OCI-LY1 (cell line): Measurements from ENCODE around the gene STMND1.

Experiments used
- H2AFZ ChIP-seq: fragments of 200-600 bp; sonication (generic), shearing (Covaris generic); 2 replicates; pipeline ENCODE4 v1.6.0; 2014; ENCODE audit warnings: antibody characterized with exemption, mild to moderate bottlenecking, low read length
- H3F3A ChIP-seq: fragments of 200-600 bp; sonication (generic), shearing (Covaris generic); 2 replicates; pipeline ENCODE4 v1.6.0; 2014; ENCODE audit warnings: mild to moderate bottlenecking, antibody characterized with exemption, low read length, moderate library complexity; ENCODE audit not compliant: insufficient read depth
- H3K27ac ChIP-seq: fragments of 200-600 bp; sonication (generic); 2 replicates; pipeline ENCODE4 v1.5.1; 2014; ENCODE audit warnings: low read length, mixed run types, mild to moderate bottlenecking, low read depth; ENCODE audit not compliant: poor library complexity, severe bottlenecking
- H3K27me3 ChIP-seq: fragments of 200-600 bp; sonication (generic); 2 replicates; pipeline ENCODE4 v1.6.0; 2014; ENCODE audit warnings: antibody characterized with exemption, mild to moderate bottlenecking, low read length, moderate library complexity; ENCODE audit not compliant: insufficient read depth
- H3K36me3 ChIP-seq: fragments of 200-600 bp; sonication (generic); 2 replicates; pipeline ENCODE4 v1.6.1; 2014; ENCODE audit warnings: mild to moderate bottlenecking, antibody characterized with exemption, low read length, moderate library complexity, mixed read lengths; ENCODE audit not compliant: insufficient read depth
- H3K4me1 ChIP-seq: fragments of 200-600 bp; sonication (generic); 2 replicates; pipeline ENCODE4 v1.5.1; 2014; ENCODE audit warnings: mild to moderate bottlenecking, low read length, moderate library complexity; ENCODE audit not compliant: insufficient read depth, severe bottlenecking
- H3K4me2 ChIP-seq: fragments of 200-600 bp; sonication (generic), shearing (Covaris generic); 2 replicates; pipeline ENCODE4 v1.6.1; 2014; ENCODE audit warnings: low read length
- H3K4me3 ChIP-seq: fragments of 200-600 bp; sonication (generic); 2 replicates; pipeline ENCODE4 v1.5.1; 2014; ENCODE audit warnings: low read length, low read depth, mild to moderate bottlenecking, mixed read lengths; ENCODE audit not compliant: poor library complexity, severe bottlenecking
- H3K79me2 ChIP-seq: fragments of 200-600 bp; shearing (Covaris generic); 2 replicates; pipeline ENCODE4 v1.6.1; 2016; ENCODE audit warnings: mixed run types, low read length, mixed read lengths; ENCODE audit not compliant: insufficient read depth
- H3K9ac ChIP-seq: fragments of 200-600 bp; sonication (generic), shearing (Covaris generic); 2 replicates; pipeline ENCODE4 v1.6.1; 2014; ENCODE audit warnings: mild to moderate bottlenecking, low read length, mixed read lengths
- H3K9me2 ChIP-seq: fragments of 200-600 bp; sonication (generic), shearing (Covaris generic); 2 replicates; pipeline ENCODE4 v1.6.1; 2014; ENCODE audit warnings: low read depth, mild to moderate bottlenecking, low read length, mixed read lengths
- H3K9me3 ChIP-seq: fragments of 200-600 bp; shearing (Covaris generic); 2 replicates; pipeline ENCODE4 v1.6.1; 2014; ENCODE audit warnings: low read length, mixed read lengths
- H4K20me1 ChIP-seq: fragments of 200-600 bp; sonication (generic), shearing (Covaris generic); 2 replicates; pipeline ENCODE4 v1.6.0; 2016; ENCODE audit warnings: mild to moderate bottlenecking, low read length; ENCODE audit not compliant: insufficient read depth
- EZH2 ChIP-seq: fragments of 200-600 bp; sonication (generic), shearing (Covaris generic); IDR thresholded peaks from 2 replicates; pipeline ENCODE4 v1.8.0; 2017; ENCODE audit warnings: borderline replicate concordance, mixed run types, mild to moderate bottlenecking, antibody characterized with exemption, low read length, moderate library complexity, mixed read lengths
- TF ChIP-seq, protein P1 (sequence below): fragments of 200-600 bp; sonication (generic), shearing (Covaris generic); IDR thresholded peaks from 2 replicates; pipeline ENCODE4 v1.5.1; 2017; ENCODE audit warnings: mild to moderate bottlenecking, antibody characterized with exemption, low read length, moderate library complexity, mixed read lengths

STMND1 gene

DNA sequence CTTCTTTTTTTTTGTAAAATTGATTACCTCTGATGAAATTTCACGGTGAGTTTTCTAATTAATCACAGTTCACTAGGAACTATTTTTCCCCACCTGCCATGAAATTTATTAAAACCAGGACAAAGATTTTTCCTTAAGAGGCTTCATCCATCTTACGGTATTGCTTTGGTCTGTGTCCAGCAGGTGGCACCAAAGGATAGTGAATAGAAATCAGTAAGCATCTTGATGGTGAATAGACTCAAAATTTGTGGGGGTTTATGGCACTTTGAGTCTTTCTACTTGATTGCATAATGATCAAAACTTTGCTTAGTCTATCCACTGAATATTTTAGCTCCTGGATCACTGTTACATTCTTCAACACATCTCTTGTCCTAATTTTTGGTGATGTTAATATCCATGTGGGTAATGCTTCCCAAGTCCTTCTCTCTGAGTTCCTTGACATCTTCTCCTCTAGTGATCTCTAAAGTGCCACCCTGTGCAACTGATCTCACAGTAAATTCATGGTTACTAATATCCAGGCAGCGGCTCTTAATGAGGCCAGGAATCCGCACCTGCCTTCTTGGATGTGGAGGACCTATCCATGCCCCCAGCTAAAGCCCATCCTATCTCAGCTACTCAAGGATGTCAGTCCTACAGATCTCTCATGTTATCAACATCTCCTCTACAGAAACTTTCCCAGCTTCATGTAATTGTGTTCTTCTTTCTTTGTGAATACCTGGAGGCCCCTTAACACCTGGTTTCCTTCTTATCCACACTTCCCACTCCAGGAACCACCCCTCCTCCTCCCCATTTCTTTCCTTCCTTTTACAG is 54.5 kb downstream of the STMND1 start:
- H3K79me2 ChIP-seq = no peaks in the 10 kb centered on the region
- no peaks in the 10 kb centered on the region for H3K27me3 ChIP-seq
- no peaks in the 10 kb centered on the region for H3F3A ChIP-seq
- no peak overlapping the region for H3K4me3 ChIP-seq
- H3K4me1 ChIP-seq = no peaks in the 10 kb centered on the region
- no peak overlapping the region for H3K27ac ChIP-seq
- TF ChIP-seq, protein P1, sequence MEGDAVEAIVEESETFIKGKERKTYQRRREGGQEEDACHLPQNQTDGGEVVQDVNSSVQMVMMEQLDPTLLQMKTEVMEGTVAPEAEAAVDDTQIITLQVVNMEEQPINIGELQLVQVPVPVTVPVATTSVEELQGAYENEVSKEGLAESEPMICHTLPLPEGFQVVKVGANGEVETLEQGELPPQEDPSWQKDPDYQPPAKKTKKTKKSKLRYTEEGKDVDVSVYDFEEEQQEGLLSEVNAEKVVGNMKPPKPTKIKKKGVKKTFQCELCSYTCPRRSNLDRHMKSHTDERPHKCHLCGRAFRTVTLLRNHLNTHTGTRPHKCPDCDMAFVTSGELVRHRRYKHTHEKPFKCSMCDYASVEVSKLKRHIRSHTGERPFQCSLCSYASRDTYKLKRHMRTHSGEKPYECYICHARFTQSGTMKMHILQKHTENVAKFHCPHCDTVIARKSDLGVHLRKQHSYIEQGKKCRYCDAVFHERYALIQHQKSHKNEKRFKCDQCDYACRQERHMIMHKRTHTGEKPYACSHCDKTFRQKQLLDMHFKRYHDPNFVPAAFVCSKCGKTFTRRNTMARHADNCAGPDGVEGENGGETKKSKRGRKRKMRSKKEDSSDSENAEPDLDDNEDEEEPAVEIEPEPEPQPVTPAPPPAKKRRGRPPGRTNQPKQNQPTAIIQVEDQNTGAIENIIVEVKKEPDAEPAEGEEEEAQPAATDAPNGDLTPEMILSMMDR = peak; percentile 83
- TF ChIP-seq EZH2 = no peak
- no peak overlapping the region for H3K4me2 ChIP-seq
- H3K36me3 ChIP-seq = no peaks in the 10 kb centered on the region
- H3K9me3 ChIP-seq = no peaks in the 10 kb centered on the region; the same call in 1 of the 2 replicates
- no peaks in the 10 kb centered on the region for H4K20me1 ChIP-seq
- H3K9me2 ChIP-seq = no peaks in the 10 kb centered on the region
- no peak overlapping the region for H2AFZ ChIP-seq
- H3K9ac ChIP-seq = no peak overlapping the region

DNA sequence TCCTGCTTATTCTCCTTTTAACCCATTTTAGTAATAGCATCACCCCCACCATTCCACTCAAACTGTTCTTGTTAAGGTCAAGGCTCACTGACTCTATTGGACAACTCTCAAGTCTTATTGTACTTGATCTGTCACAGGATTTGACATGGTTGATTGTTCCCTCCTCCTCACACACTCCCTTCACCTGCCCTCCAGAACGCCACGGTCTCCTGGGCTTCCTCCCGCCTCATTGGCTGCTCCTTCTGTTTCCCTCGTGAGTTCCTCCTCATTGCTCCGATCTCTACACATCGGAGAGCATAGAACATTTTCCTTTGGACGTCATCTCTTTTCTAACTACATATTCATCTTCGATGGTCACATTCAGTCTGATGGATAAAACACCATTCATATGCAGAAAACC is 55.1 kb downstream of the STMND1 start:
- Histone ChIP-seq H3K4me2 (no peak overlapping the region), H3K79me2 (no peaks in the 10 kb centered on the region), H3K27me3 (no peaks in the 10 kb centered on the region), H4K20me1 (no peaks in the 10 kb centered on the region), H3K36me3 (no peaks in the 10 kb centered on the region), H3K4me1 (no peaks in the 10 kb centered on the region), H2AFZ (no peak overlapping the region), H3K27ac (no peak overlapping the region), H3K9me3 (no peaks in the 10 kb centered on the region; the same call in 1 of the 2 replicates), H3K9ac (no peak overlapping the region), H3F3A (no peaks in the 10 kb centered on the region), H3K4me3 (no peak overlapping the region), H3K9me2 (no peaks in the 10 kb centered on the region)
- TF ChIP-seq, protein P1 = no peak
- no peak for TF ChIP-seq EZH2

DNA sequence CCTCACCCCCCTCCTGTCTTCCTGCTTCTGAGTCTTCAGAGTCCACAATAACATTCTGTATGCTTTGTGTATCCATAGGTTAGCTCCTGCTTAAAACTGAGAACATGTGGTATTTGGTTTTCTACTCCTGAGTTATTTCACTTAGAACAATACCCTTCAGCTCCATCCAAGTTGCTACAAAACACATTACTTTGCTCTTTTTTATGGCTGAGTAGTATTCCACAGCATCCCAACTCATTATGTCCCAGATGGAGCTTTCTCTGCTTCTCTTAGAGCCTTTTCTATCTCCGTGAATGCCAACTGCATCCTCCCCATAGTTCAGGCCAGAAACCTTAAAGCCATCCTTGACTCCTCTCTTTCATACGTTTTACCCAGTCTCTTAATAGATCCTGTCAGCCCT is 55.8 kb downstream of the STMND1 start:
- H3F3A ChIP-seq = no peaks in the 10 kb centered on the region
- no peak for TF ChIP-seq EZH2
- TF ChIP-seq, protein P1 = no peak
- H3K9me2 ChIP-seq = no peaks in the 10 kb centered on the region
- H3K27me3 ChIP-seq = no peaks in the 10 kb centered on the region
- no peaks in the 10 kb centered on the region for H4K20me1 ChIP-seq
- no peak overlapping the region for H3K27ac ChIP-seq
- H2AFZ ChIP-seq = no peak overlapping the region
- no peak overlapping the region for H3K4me2 ChIP-seq
- no peaks in the 10 kb centered on the region for H3K4me1 ChIP-seq
- no peaks in the 10 kb centered on the region; the same call in 1 of the 2 replicates for H3K9me3 ChIP-seq
- H3K9ac ChIP-seq = no peak overlapping the region
- no peaks in the 10 kb centered on the region for H3K36me3 ChIP-seq
- no peak overlapping the region for H3K4me3 ChIP-seq
- no peaks in the 10 kb centered on the region for H3K79me2 ChIP-seq
